HepG2 (cell line): ENCODE measurements around the gene ZNF276. TPM values are rescaled to one million over a fixed set of nuclear protein-coding genes. Genes with fewer than 3 reads are reported as not detected.

ENCODE experiments used
- ATAC-seq: fragments of 200-7000 bp; cut with Tn5 transposase; 3 replicates; pipeline ENCODE4 v1.9.1; 2020; ENCODE audit warnings: mild to moderate bottlenecking, moderate library complexity
- BruUV-seq: library from RNA; stranded (reverse); fragments of 400-500 nt; replicated peaks from 2 replicates; lab custom pipeline; 2021; lab: Mats Ljungman, UMichigan
- CTCF ChIA-PET: fragments of 300-600 bp; formaldehyde crosslinking; extraction: SDS; loops from one replicate; lab custom pipeline; 2021; ENCODE audit warnings: low total read pairs, inconsistent platforms, low intra/inter-chr PET ratio; lab: Yijun Ruan, JAX
- POLR2A ChIA-PET: fragments of 350-600 bp; sonication (Branson Sonifier 250); formaldehyde crosslinking; loops from one replicate; lab custom pipeline; 2020; ENCODE audit warnings: antibody characterized with exemption, inconsistent platforms; lab: Yijun Ruan, JAX
- DNase-seq: peaks from one replicate; pipeline ENCODE4 v3.0.0-alpha.2; 2015; ENCODE audit warnings: low spot score
- FAIRE-seq: peaks from 3 replicates; lab custom pipeline; 2011; peaks lifted over from hg19 to GRCh38; lab: Jason Lieb, UNC
- H2AFZ ChIP-seq: one replicate; pipeline ENCODE4 v1.6.1; 2011; ENCODE audit warnings: low read length, inconsistent platforms
- H3K27ac ChIP-seq: fragments of 300-600 bp; 3 replicates; pipeline ENCODE4 v1.8.0; 2011; ENCODE audit warnings: mixed run types, mild to moderate bottlenecking, mixed read lengths, low read length, inconsistent platforms; ENCODE audit not compliant: insufficient read depth; ENCODE audit errors: extremely low read length
- H3K27me3 ChIP-seq, 2 experiments: fragments of 200-600 bp in 1 of 2; 2 replicates in 1 of 2; 3 replicates in 1 of 2; pipeline versions ENCODE4 v1.6.0 to v1.8.0; 2011; ENCODE audit warnings: low read length in 2 of 2, mild to moderate bottlenecking in 2 of 2, moderate library complexity in 2 of 2, inconsistent platforms in 1 of 2; ENCODE audit not compliant: insufficient read depth in 2 of 2, control insufficient read depth in 1 of 2
- H3K36me3 ChIP-seq, 2 experiments: fragments of 200-600 bp in 1 of 2; replicated peaks in 1 of 2; 2 replicates in 1 of 2; 3 replicates in 1 of 2; pipeline versions ENCODE4 v1.5.1 to v1.8.0; 2011; ENCODE audit warnings: low read length in 2 of 2, inconsistent platforms in 1 of 2; ENCODE audit not compliant: insufficient read depth in 2 of 2, control insufficient read depth in 1 of 2
- H3K4me1 ChIP-seq: 2 replicates; pipeline ENCODE4 v1.5.1; 2012; ENCODE audit warnings: low read length, inconsistent platforms; ENCODE audit not compliant: insufficient read depth
- H3K4me2 ChIP-seq: 2 replicates; pipeline ENCODE4 v1.6.0; 2011; ENCODE audit warnings: low read depth, low read length, inconsistent platforms
- H3K4me3 ChIP-seq, 3 experiments: fragments of 200-600 bp in 1 of 3; sonication (generic), shearing (Covaris generic) in 1 of 3; replicated peaks in 1 of 3; 2 replicates each; pipeline ENCODE4 v1.5.1; 2011 to 2016; ENCODE audit warnings: low read length in 3 of 3, inconsistent platforms in 2 of 3, low read depth in 2 of 3, mild to moderate bottlenecking in 2 of 3, control low read depth in 1 of 3, mixed read lengths in 1 of 3; ENCODE audit not compliant: insufficient read depth in 1 of 3
- H3K79me2 ChIP-seq: one replicate; pipeline ENCODE4 v1.6.1; 2011; ENCODE audit warnings: low read length, inconsistent platforms; ENCODE audit not compliant: insufficient read depth
- H3K9ac ChIP-seq: 2 replicates; pipeline ENCODE4 v1.6.0; 2011; ENCODE audit warnings: mild to moderate bottlenecking, low read depth, low read length, inconsistent platforms; ENCODE audit not compliant: insufficient read depth
- H3K9me3 ChIP-seq: 2 replicates; pipeline ENCODE4 v1.5.1; 2012; ENCODE audit warnings: mild to moderate bottlenecking, low read length
- H4K20me1 ChIP-seq: 2 replicates; pipeline ENCODE4 v1.6.0; 2011; ENCODE audit warnings: inconsistent platforms, mild to moderate bottlenecking, low read length, moderate library complexity; ENCODE audit not compliant: insufficient read depth
- AGO2 ChIP-seq: fragments of 200-400 bp; formaldehyde crosslinking; optimal IDR thresholded peaks from 2 replicates; pipeline ENCODE3; 2017; ENCODE audit warnings: mild to moderate bottlenecking, low read depth, low read length, moderate library complexity
- ARNT ChIP-seq: fragments of 450-650 bp; IDR thresholded peaks from 2 replicates; pipeline ENCODE4 v1.6.1; 2017
- ARNTL ChIP-seq: sonication (generic); formaldehyde crosslinking; IDR thresholded peaks from 2 replicates; pipeline ENCODE4 v1.4.0; 2020; ENCODE audit warnings: mild to moderate bottlenecking, missing genetic modification reagents
- MAF1 ChIP-seq: sonication (generic); formaldehyde crosslinking; IDR thresholded peaks from 2 replicates; pipeline ENCODE4 v1.5.0; 2020; ENCODE audit warnings: missing genetic modification reagents, borderline replicate concordance
- MIXL1 ChIP-seq: IDR thresholded peaks from 2 replicates; pipeline ENCODE4 v1.6.1; 2016
- NR2C2 ChIP-seq: sonication (generic); formaldehyde crosslinking; IDR thresholded peaks from 2 replicates; pipeline ENCODE4 v1.4.0; 2020; ENCODE audit warnings: missing genetic modification reagents, mild to moderate bottlenecking, moderate library complexity, borderline replicate concordance
- PHF20 ChIP-seq: sonication (generic); formaldehyde crosslinking; IDR thresholded peaks from 2 replicates; pipeline ENCODE4 v1.5.0; 2020; ENCODE audit warnings: mild to moderate bottlenecking, missing genetic modification reagents
- RARG ChIP-seq: sonication (generic); formaldehyde crosslinking; IDR thresholded peaks from 2 replicates; pipeline ENCODE4 v1.4.0; 2020; ENCODE audit warnings: low read depth, mild to moderate bottlenecking, missing genetic modification reagents
- RBFOX2 ChIP-seq: fragments of 200-400 bp; formaldehyde crosslinking; IDR thresholded peaks from 2 replicates; pipeline ENCODE4 v1.6.1; 2017; ENCODE audit warnings: low read depth, mild to moderate bottlenecking, low read length
- TMF1 ChIP-seq: sonication (generic); formaldehyde crosslinking; IDR thresholded peaks from 2 replicates; pipeline ENCODE4 v1.8.1; 2022; ENCODE audit warnings: low read depth, missing genetic modification reagents
- ZNF180 ChIP-seq: sonication (generic); formaldehyde crosslinking; IDR thresholded peaks from 2 replicates; pipeline ENCODE4 v1.4.0; 2020; ENCODE audit warnings: low read depth, missing genetic modification reagents, borderline replicate concordance
- ZNF235 ChIP-seq: sonication (generic); formaldehyde crosslinking; IDR thresholded peaks from 2 replicates; pipeline ENCODE4 v1.8.1; 2023; ENCODE audit warnings: mild to moderate bottlenecking, missing genetic modification reagents, borderline replicate concordance
- ZNF329 ChIP-seq: sonication (generic); formaldehyde crosslinking; IDR thresholded peaks from 2 replicates; pipeline ENCODE4 v1.9.0; 2021; ENCODE audit warnings: low read depth, mild to moderate bottlenecking, missing genetic modification reagents
- ZNF44 ChIP-seq: sonication (generic); formaldehyde crosslinking; IDR thresholded peaks from 2 replicates; pipeline ENCODE4 v1.5.1; 2020; ENCODE audit warnings: mild to moderate bottlenecking, missing genetic modification reagents
- ZNF552 ChIP-seq: sonication (generic); formaldehyde crosslinking; IDR thresholded peaks from 2 replicates; pipeline ENCODE4 v1.9.0; 2022; ENCODE audit warnings: missing genetic modification reagents, mild to moderate bottlenecking, borderline replicate concordance
- ZNF615 ChIP-seq: sonication (generic); formaldehyde crosslinking; IDR thresholded peaks from 2 replicates; pipeline ENCODE4 v1.5.0; 2020; ENCODE audit warnings: mild to moderate bottlenecking, missing genetic modification reagents, borderline replicate concordance
- ZNF724P ChIP-seq: sonication (generic); formaldehyde crosslinking; IDR thresholded peaks from 2 replicates; pipeline ENCODE4 v1.8.0; 2022; ENCODE audit warnings: missing genetic modification reagents, borderline replicate concordance
- WGBS: methylation state at CpG from one replicate; pipeline ENCODE4 v1.1.6; 2017; ENCODE audit warnings: low lambda C conversion rate; 5-methylcytosine and 5-hydroxymethylcytosine counted together
- in situ Hi-C: cut with HindIII; loops from 2 replicates; pipeline ENCODE4 v1.10.0; 2017; ENCODE audit warnings: low pct_unique_long_range_greater_than_20kb; ENCODE audit not compliant: extremely low pct_ligation_motif_present
- intact Hi-C: fragments of 100-400 bp; cut with micrococcal nuclease; formaldehyde crosslinking; loops from one replicate; pipeline ENCODE4 v1.10.0; 2022; ENCODE audit not compliant: unreplicated experiment
- polyA plus RNA-seq, 8 experiments: library from polyadenylated mRNA; depleted of rRNA in 3 of 8; stranded (reverse) in 7 of 8; unstranded in 1 of 8; fragments of >200 nt; fragmentation: Illumina TruSeq in 4 of 8; extraction: Trizol in 4 of 8; gene quantifications; 2 replicates each; pipeline versions ENCODE4 v1.2.1 to v1.2.3, GENCODE V29; 2011 to 2016; ENCODE audit warnings: low read depth in 4 of 8, missing spikeins in 1 of 8, mixed read lengths in 1 of 8; ENCODE audit not compliant: insufficient read depth in 1 of 8
- total RNA-seq, 5 experiments: library from RNA; depleted of rRNA; stranded (reverse); fragments of >200 nt; fragmentation: Illumina TruSeq; extraction: Trizol; gene quantifications; 2 replicates each; pipeline ENCODE4 v1.2.3, GENCODE V29; 2016; ENCODE audit warnings: low read depth in 1 of 5
- TF ChIP-seq, protein P1 (sequence below): sonication (generic); formaldehyde crosslinking; IDR thresholded peaks from 2 replicates; pipeline ENCODE4; 2020; ENCODE audit warnings: missing genetic modification reagents, mild to moderate bottlenecking, borderline replicate concordance
- TF ChIP-seq, protein P2 (sequence below): sonication (generic); formaldehyde crosslinking; IDR thresholded peaks from 2 replicates; pipeline ENCODE4 v1.4.0; 2020; ENCODE audit warnings: mild to moderate bottlenecking, missing genetic modification reagents
- TF ChIP-seq, protein P3 (sequence below): IDR thresholded peaks from 2 replicates; pipeline ENCODE4 v1.6.1; 2018; ENCODE audit warnings: missing genetic modification reagents, mild to moderate bottlenecking, missing compliant biosample characterization
- TF ChIP-seq, protein P4 (sequence below): sonication (generic); formaldehyde crosslinking; IDR thresholded peaks from 2 replicates; pipeline ENCODE4 v1.5.0; 2020; ENCODE audit warnings: missing genetic modification reagents

ZNF276 gene
- total and polyA plus RNA-seq, 2 of the 13 experiments (the other 11 are each of a cell fraction or from before 2014, with no cell fraction given) = 17.7 to 18.0 TPM

DNA sequence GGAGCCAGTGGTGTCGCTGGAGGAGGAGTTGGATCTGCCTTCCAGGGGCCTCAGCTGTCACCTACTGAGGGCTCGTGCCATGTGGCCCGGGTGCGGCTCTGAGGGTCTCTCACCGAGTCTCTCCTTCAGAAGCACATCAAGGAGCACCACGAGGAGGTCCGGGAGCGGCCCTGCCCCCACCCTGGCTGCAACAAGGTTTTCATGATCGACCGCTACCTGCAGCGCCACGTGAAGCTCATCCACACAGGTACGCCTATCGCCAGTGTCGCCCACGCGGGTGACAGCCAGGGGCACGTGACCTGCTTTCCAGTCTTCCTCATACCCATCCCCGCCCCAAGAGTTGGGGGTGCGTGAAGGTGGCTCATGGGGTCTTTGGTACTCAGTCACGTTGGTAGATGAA lies 12.5 kb downstream of the ZNF276 start:
- H3K79me2 ChIP-seq = no peaks in the 10 kb centered on the region
- H3K4me2 ChIP-seq = no peak overlapping the region
- FAIRE-seq (no peak), DNase-seq (no peak), ATAC-seq (no peak)
- intact Hi-C loops (no loop called here), in situ Hi-C loops (no loop called here)
- no peaks in the 10 kb centered on the region for H3K9me3 ChIP-seq
- H3K27me3 ChIP-seq = no peaks in the 10 kb centered on the region
- H3K36me3 ChIP-seq = peaks cover 43 to 77% of the 10 kb centered on the region in 2 experiments
- BruUV-seq = no TSS peak
- CTCF ChIA-PET = no interaction called here
- H3K4me1 ChIP-seq = peaks cover 17% of the 10 kb centered on the region
- no peaks in the 10 kb centered on the region for H4K20me1 ChIP-seq
- no peak overlapping the region for H3K27ac ChIP-seq
- H3K9ac ChIP-seq = no peak overlapping the region
- no peak overlapping the region for H3K4me3 ChIP-seq
- POLR2A ChIA-PET = no interaction called here
- WGBS = 93% methylated on average over 21 of the region's 21 CpGs
- no peak overlapping the region for H2AFZ ChIP-seq
- TF ChIP-seq ZNF615 = no peak
- no peak for TF ChIP-seq ARNTL
- TF ChIP-seq, protein P1, sequence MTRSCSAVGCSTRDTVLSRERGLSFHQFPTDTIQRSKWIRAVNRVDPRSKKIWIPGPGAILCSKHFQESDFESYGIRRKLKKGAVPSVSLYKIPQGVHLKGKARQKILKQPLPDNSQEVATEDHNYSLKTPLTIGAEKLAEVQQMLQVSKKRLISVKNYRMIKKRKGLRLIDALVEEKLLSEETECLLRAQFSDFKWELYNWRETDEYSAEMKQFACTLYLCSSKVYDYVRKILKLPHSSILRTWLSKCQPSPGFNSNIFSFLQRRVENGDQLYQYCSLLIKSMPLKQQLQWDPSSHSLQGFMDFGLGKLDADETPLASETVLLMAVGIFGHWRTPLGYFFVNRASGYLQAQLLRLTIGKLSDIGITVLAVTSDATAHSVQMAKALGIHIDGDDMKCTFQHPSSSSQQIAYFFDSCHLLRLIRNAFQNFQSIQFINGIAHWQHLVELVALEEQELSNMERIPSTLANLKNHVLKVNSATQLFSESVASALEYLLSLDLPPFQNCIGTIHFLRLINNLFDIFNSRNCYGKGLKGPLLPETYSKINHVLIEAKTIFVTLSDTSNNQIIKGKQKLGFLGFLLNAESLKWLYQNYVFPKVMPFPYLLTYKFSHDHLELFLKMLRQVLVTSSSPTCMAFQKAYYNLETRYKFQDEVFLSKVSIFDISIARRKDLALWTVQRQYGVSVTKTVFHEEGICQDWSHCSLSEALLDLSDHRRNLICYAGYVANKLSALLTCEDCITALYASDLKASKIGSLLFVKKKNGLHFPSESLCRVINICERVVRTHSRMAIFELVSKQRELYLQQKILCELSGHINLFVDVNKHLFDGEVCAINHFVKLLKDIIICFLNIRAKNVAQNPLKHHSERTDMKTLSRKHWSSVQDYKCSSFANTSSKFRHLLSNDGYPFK (CRISPR knock-in tag) = no peak
- TF ChIP-seq, protein P2, sequence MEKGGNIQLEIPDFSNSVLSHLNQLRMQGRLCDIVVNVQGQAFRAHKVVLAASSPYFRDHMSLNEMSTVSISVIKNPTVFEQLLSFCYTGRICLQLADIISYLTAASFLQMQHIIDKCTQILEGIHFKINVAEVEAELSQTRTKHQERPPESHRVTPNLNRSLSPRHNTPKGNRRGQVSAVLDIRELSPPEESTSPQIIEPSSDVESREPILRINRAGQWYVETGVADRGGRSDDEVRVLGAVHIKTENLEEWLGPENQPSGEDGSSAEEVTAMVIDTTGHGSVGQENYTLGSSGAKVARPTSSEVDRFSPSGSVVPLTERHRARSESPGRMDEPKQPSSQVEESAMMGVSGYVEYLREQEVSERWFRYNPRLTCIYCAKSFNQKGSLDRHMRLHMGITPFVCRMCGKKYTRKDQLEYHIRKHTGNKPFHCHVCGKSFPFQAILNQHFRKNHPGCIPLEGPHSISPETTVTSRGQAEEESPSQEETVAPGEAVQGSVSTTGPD (CRISPR knock-in tag) = no peak
- no peak for TF ChIP-seq ZNF44 (CRISPR knock-in tag)
- TF ChIP-seq MAF1 (CRISPR knock-in tag) = no peak
- no peak for TF ChIP-seq ARNT
- TF ChIP-seq, protein P3, sequence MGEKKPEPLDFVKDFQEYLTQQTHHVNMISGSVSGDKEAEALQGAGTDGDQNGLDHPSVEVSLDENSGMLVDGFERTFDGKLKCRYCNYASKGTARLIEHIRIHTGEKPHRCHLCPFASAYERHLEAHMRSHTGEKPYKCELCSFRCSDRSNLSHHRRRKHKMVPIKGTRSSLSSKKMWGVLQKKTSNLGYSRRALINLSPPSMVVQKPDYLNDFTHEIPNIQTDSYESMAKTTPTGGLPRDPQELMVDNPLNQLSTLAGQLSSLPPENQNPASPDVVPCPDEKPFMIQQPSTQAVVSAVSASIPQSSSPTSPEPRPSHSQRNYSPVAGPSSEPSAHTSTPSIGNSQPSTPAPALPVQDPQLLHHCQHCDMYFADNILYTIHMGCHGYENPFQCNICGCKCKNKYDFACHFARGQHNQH = no peak
- TF ChIP-seq NR2C2 = no peak
- TF ChIP-seq RARG (CRISPR knock-in tag) = no peak
- no peak for TF ChIP-seq ZNF180 (CRISPR knock-in tag)
- TF ChIP-seq TMF1 = no peak
- TF ChIP-seq ZNF724P (CRISPR knock-in tag) = no peak
- peak; percentile 92 for TF ChIP-seq AGO2
- TF ChIP-seq ZNF552 (CRISPR knock-in tag) = no peak
- TF ChIP-seq MIXL1 (CRISPR knock-in tag) = no peak
- no peak for TF ChIP-seq PHF20 (CRISPR knock-in tag)
- no peak for TF ChIP-seq ZNF329
- TF ChIP-seq RBFOX2 = 0 out of 2 replicates have a peak, but pooled peaks have one; percentile 33
- TF ChIP-seq ZNF235 (CRISPR knock-in tag) = no peak
- TF ChIP-seq, protein P4, sequence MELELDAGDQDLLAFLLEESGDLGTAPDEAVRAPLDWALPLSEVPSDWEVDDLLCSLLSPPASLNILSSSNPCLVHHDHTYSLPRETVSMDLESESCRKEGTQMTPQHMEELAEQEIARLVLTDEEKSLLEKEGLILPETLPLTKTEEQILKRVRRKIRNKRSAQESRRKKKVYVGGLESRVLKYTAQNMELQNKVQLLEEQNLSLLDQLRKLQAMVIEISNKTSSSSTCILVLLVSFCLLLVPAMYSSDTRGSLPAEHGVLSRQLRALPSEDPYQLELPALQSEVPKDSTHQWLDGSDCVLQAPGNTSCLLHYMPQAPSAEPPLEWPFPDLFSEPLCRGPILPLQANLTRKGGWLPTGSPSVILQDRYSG (CRISPR knock-in tag) = no peak
